AG04450 (cell line): ENCODE data around the gene GNAI2. TPM values are rescaled to one million over a fixed set of nuclear protein-coding genes. Genes with fewer than 3 reads are reported as not detected.

Experiments
- CTCF ChIA-PET: fragments of 300-600, 350-600 bp; formaldehyde crosslinking; extraction: SDS; loops from one replicate; lab custom pipeline; 2022; ENCODE audit warnings: antibody characterized with exemption, inconsistent platforms; lab: Charles Lee
- POLR2A ChIA-PET: fragments of 350-600 bp; formaldehyde crosslinking; extraction: SDS; loops from one replicate; lab custom pipeline; 2021; ENCODE audit warnings: antibody characterized with exemption, inconsistent platforms; lab: Yijun Ruan, JAX
- DNase-seq: peaks from one replicate; pipeline ENCODE4 v3.0.0-alpha.2; 2011; ENCODE audit warnings: low read depth, low spot score
- H3K27ac ChIP-seq: one replicate; pipeline ENCODE4 v1.5.1; 2012; ENCODE audit warnings: low read depth, low read length, control low read depth
- H3K27me3 ChIP-seq: one replicate; pipeline ENCODE4 v1.6.0; 2012; ENCODE audit warnings: low read length; ENCODE audit not compliant: control insufficient read depth, insufficient read depth
- H3K4me3 ChIP-seq: 2 replicates; pipeline ENCODE4 v1.5.1; 2011; ENCODE audit warnings: mild to moderate bottlenecking, low read depth, low read length, control low read depth
- H3K9me3 ChIP-seq: 2 replicates; pipeline ENCODE4 v1.5.1; 2012; ENCODE audit warnings: low read length; ENCODE audit not compliant: control insufficient read depth, insufficient read depth
- polyA plus RNA-seq: library from polyadenylated mRNA; depleted of rRNA; stranded (reverse); fragments of >200 nt; gene quantifications from 2 replicates; pipeline ENCODE4 v1.2.3, GENCODE V29; 2011
- TF ChIP-seq, protein P1 (sequence below): IDR thresholded peaks from 2 replicates; pipeline ENCODE4 v1.5.1; 2011; ENCODE audit warnings: low read depth, low read length, control low read depth, inconsistent platforms

The GNAI2 gene
- polyA plus RNA-seq, 1 experiment = 603 TPM

DNA sequence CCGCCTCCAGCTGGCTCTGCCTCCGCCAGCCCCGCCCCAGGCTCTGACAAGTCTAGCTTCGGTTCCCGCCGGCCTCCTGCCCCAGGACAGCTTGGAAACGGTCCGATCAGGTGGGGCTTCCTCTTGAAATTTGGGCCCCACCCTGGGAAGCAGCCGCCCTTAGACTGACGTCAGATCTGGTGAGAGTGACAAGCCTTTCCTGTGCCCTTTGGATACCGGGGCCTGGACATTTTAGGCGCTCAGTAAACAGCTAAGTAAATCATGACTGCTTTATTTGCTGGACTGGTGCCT is 63.6 kb downstream of the GNAI2 start:
- Histone ChIP-seq H3K9me3 (no peaks in the 10 kb centered on the region; the same call in 1 of the 2 replicates), H3K4me3 (peak overlapping the region; percentile 66), H3K27ac (peak overlapping the region; percentile 25), H3K27me3 (no peaks in the 10 kb centered on the region)
- CTCF ChIA-PET = interaction anchor here (1.4 to 1.5 kb wide), 2 partner anchors 25 to 53 kb away, joined by 5 to 10 read pairs; no protein-coding TSS in a partner anchor
- POLR2A ChIA-PET = interaction anchor here (0.5 to 1.3 kb wide), 9 partner anchors 16 to 1273 kb away, joined by 3 to 5 read pairs (median 4); partner anchors contain the start of genes CYB561D2, GNAI2 and NPRL2
- DNase-seq = no peak
- TF ChIP-seq, protein P1, sequence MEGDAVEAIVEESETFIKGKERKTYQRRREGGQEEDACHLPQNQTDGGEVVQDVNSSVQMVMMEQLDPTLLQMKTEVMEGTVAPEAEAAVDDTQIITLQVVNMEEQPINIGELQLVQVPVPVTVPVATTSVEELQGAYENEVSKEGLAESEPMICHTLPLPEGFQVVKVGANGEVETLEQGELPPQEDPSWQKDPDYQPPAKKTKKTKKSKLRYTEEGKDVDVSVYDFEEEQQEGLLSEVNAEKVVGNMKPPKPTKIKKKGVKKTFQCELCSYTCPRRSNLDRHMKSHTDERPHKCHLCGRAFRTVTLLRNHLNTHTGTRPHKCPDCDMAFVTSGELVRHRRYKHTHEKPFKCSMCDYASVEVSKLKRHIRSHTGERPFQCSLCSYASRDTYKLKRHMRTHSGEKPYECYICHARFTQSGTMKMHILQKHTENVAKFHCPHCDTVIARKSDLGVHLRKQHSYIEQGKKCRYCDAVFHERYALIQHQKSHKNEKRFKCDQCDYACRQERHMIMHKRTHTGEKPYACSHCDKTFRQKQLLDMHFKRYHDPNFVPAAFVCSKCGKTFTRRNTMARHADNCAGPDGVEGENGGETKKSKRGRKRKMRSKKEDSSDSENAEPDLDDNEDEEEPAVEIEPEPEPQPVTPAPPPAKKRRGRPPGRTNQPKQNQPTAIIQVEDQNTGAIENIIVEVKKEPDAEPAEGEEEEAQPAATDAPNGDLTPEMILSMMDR = no peak

DNA sequence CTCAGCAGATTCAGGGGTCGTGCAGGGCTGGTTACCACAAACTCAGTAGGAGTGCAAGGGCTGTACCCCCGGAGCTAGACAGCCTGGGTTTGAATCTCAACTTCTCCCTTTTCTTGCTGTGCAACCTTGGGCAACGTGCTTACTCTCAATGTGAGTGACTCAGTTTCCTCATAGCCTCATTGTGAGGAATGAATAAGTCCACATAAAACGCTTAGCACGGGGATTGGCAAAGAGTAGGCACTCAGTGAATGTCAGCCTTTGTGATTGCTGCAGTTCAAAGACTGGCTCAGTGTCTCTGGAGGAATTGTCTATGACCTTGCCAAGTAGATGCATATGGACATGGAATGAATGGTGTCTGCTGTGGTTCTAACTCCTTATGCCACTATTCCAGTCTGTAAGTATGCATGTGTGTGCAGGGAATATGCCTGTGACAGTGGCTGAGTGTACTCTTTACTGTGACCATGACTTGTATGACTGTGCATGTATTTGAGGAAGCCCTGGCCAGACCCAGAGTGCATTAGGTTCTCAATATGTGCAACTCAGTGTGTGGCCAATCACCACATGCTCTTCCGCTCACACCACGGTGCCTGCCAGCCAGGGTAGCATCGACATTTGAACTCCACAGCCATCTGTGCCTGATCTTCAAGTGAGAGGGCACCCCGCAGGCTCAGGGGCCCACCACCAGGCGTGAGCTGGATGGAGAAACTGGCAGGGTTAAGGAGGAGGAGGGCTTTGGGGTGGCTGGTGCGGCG is 64.1 kb downstream of the GNAI2 start:
- Histone ChIP-seq H3K4me3 (peak overlapping the region; percentile 66), H3K9me3 (no peaks in the 10 kb centered on the region; the same call in 1 of the 2 replicates), H3K27me3 (no peaks in the 10 kb centered on the region), H3K27ac (peak overlapping the region; percentile 25)
- no peak for DNase-seq
- TF ChIP-seq, protein P1 = no peak
- ChIA-PET CTCF (interaction anchor here (1.4 to 1.5 kb wide), 2 partner anchors 24 to 54 kb away, joined by 5 to 10 read pairs; no protein-coding TSS in a partner anchor), POLR2A (interaction anchor here (0.5 to 1.3 kb wide), 9 partner anchors 15 to 1272 kb away, joined by 3 to 5 read pairs (median 4); partner anchors contain the start of genes CYB561D2, GNAI2 and NPRL2)

DNA sequence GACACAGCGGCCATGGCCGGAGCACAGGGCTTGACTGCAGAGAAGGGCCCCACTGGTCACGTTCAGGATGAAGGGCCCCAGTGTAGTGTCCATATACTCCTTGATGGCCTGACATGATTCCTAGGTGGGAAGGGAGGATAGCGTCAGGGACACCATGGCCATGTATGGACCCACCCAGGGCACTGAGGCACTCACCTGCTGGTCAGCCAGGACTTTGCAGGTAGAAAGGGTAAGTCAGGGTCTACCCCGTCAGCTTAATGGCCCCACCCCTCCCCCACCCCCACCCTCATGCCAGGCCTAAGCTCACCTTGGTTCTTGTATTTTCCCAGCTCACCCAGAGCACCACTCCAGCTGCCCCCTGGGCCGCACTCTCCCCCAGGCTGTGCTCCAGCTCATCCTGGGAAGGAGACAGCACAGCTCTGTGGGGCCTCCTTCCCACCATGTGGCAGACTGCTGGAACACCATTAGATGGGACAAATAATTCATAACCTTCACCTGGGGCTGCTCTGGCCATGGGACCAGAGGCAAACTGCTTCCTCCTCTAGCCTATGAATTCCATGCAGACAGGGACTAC is 64.8 kb downstream of the GNAI2 start:
- ChIA-PET POLR2A (no interaction called here), CTCF (interaction anchor here (1.0 kb wide), 1 partner anchor 54 kb away, joined by 3 read pairs; no protein-coding TSS in a partner anchor)
- Histone ChIP-seq H3K27me3 (no peaks in the 10 kb centered on the region), H3K9me3 (no peaks in the 10 kb centered on the region; the same call in 1 of the 2 replicates), H3K27ac (no peak overlapping the region), H3K4me3 (no peak overlapping the region)
- TF ChIP-seq, protein P1 = no peak
- DNase-seq = no peak

DNA sequence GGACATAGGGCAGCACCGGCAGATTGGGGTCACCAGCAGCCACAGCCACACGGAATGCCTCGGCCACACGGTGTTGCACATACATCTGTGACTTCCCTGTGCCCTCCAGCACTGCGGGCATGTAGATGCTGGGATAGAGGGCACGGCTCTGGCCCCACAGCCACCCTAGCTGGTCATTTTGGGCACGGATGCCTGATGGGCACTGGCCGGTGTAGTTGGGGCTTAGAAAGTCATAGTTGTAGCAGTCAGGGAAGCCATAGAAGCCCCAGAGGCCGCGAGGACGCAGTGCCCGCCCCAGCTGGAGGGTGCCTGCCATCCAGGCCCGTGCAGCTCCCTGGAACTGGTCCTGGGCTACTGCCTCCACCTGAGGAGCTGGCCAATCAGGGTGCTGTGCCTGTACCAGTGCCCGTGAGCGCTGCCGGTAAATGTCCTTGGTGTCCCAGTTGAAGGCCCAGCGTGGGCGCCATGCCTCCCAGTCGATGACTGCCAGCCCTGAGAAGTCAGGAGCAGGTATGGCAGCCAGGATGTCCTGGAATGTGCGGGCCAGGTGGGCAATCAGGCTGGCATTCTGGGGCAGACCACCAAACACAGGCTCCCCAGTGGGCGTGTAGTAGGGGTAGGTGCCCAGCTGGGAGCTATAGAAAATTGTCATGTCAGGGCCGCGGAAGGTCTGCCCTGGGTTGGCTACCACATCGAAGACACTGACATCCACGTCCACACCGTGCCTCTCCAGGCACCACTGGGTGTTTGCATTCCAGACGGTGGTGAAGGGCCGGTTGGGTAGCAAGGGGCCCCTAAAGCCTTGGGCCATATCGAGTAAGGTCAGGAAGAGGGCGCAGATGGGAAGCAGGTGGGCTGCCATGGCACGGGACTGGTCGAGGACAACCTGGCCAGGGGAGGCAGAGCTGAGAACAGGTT is 66.3 kb downstream of the GNAI2 start:
- H3K27ac ChIP-seq = no peak overlapping the region
- no peak overlapping the region for H3K4me3 ChIP-seq
- ChIA-PET CTCF (no interaction called here), POLR2A (no interaction called here)
- DNase-seq = no peak
- H3K27me3 ChIP-seq = no peaks in the 10 kb centered on the region
- H3K9me3 ChIP-seq = peaks cover 9% of the 10 kb centered on the region
- TF ChIP-seq, protein P1 = no peak
